GM19452 (cell line): ENCODE measurements around the gene PGK1.
"Not testable (repeated sequence)": the region's sequence is repeated elsewhere in the genome, so short reads cannot be mapped to it uniquely, and the experiment has no call there.

Experiments used
- ATAC-seq: cut with Tn5 transposase; IDR thresholded peaks from one replicate; pipeline ENCODE4 v1.9.1; 2021; ENCODE audit not compliant: unreplicated experiment

The PGK1 gene

DNA sequence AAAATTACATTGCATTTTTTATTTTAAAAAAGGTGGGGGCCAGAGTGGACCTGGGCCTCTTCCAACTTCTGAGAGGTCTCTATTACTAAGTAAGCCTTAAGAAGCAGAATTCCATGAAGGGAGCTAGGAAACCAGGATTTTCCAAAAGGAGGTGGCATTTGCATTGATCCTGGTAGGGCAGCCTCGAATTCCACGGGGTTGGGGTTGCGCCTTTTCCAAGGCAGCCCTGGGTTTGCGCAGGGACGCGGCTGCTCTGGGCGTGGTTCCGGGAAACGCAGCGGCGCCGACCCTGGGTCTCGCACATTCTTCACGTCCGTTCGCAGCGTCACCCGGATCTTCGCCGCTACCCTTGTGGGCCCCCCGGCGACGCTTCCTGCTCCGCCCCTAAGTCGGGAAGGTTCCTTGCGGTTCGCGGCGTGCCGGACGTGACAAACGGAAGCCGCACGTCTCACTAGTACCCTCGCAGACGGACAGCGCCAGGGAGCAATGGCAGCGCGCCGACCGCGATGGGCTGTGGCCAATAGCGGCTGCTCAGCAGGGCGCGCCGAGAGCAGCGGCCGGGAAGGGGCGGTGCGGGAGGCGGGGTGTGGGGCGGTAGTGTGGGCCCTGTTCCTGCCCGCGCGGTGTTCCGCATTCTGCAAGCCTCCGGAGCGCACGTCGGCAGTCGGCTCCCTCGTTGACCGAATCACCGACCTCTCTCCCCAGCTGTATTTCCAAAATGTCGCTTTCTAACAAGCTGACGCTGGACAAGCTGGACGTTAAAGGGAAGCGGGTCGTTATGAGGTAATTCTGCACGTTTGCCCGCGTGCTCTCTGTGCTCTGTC lies at the start of gene PGK1:
TSS of gene PGK1 (plus strand) at position 626 of the 824 bp plus-strand sequence. CDS start at position 719, 93 bp downstream.
- ATAC-seq, result peak; percentile 93

DNA sequence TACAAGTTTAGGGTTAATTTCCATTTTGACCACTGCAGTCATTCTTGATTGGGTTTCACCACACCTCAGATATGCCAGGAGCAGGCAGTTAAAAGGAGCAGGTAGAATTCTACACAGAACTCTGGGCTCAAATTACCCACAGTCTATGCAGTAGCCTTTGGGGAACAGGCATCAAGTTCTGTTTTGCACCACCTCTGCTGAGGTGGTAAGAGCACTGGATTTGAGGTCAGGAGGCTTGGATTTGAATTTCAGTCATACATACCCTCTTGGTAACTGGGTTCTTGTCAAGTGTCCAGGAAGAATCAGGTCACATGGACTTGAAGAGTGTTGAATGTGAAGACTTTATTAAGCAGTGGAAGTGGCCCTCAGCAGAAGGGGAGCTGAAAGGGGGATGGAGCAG lies 40.4 kb upstream of the PGK1 start:
- ATAC-seq, result no peak

DNA sequence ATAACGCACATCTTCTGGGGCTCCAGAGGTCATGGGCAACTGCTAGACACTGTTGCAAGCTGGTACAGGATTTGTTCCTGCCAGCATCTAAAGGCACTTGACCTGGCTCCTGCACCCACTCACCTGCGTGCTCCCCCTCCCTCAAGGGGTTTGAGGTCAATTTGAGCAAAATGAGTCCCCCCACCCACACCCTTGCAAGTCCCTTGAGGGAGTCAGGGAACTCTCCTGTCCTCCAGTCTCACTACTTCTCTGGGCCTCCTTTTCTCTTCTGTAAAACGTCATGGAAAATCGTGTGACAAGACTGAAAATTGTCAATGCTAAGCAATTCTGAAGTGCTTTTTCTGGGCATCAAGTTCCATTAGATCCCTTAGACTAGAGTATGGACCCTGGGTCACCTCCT lies 39.9 kb upstream of the PGK1 start:
- ATAC-seq, result no peak

DNA sequence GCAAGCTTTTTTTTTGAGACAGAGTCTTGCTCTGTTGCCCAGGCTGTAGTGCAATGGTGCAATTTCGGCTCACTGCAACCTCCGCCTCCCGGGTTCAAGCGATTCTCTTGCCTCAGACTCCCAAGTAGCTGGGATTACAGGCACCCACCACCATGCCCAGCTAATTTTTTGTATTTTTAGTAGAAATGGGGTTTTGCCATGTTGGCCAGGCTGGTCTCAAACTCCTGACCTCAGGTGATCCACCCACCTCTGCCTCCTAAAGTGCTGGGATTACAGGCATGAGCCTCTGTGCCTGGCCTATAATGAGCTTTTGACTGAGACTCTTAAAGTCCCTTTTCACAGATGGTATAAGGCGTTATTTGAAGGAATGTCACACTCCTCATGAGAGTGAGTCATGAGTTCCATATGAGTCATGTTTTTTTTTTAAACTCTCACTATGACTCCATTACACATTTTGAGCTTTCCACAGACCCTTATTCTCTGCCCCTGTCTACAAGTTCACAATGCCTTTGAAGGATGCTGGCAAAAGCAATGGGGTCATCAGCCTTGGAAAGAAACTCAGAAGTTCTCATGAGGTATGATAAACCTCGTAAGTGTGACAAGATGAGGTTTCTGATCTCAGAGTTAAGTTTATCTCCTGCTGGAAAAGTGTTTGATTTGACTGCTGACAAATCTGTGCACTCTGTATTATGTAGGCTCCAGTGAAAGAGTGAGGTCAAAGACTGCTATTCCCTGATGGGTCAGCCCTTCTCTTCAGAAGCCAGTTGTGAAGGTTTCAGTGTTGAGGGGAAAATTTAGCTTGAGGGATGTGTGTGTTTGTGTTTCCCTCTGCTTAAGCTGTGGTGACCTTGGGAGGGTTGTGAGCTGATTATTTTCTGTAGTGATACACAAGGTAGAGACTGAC lies 39.1 kb upstream of the PGK1 start:
- peak; percentile 70 for ATAC-seq

DNA sequence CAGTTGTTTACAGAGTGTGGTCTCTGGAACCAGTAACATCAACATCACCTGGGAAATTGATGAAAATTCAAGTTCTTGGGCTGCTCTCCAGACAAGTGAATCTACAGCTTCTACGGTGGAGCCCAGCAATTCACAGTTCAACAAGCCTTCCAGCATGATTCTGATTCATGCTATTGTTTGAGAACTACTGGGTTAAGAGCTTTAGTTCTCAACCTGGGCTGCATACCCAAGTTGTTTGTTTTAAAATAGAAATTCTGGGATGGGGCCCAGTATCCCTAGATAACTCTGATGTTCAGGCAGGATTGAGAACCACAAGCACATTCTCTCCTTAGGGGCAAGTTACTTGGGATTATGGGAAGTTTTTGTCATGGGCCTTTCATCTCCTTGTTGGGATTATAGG lies 37.9 kb upstream of the PGK1 start:
- no peak for ATAC-seq

- ATAC-seq, result no peak
These were observed 32.7 kb upstream of the PGK1 start for GRCh38 chrX:78071331-78071730.

GRCh38 chrX:78073147-78074077 lies 30.6 kb upstream of the PGK1 start:
- not testable (repeated sequence) for ATAC-seq

- ATAC-seq, result no peak
These were observed 30.0 kb upstream of the PGK1 start for GRCh38 chrX:78074088-78074487.

DNA sequence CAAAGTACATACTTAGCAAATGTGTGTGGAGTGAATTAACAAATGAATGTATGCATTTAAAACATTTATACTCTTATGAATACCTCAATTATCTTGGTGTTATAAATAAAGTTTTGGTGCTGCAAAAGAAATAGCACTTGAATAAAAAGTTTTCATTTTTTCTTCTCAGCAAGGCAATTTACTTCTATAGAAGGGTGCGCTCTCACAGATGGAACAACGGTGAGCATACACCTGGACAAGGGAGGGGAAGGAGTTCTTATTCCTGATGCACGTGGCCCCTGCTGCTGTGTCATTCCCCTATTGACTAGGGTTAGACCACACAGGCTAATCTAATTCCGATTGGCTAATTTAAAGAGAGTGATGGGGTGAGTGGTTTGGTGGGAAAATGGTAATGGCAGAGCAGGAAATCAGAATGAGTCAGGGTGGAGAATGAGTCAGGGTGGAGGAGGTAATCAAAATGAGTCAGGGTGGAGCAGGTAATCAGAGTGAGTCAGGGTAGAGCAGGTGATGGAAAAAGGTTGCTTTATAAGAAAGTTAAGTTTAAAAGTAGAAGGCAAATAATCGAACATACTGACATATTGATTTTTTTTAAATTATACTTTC lies 28.2 kb upstream of the PGK1 start:
- no peak for ATAC-seq

DNA sequence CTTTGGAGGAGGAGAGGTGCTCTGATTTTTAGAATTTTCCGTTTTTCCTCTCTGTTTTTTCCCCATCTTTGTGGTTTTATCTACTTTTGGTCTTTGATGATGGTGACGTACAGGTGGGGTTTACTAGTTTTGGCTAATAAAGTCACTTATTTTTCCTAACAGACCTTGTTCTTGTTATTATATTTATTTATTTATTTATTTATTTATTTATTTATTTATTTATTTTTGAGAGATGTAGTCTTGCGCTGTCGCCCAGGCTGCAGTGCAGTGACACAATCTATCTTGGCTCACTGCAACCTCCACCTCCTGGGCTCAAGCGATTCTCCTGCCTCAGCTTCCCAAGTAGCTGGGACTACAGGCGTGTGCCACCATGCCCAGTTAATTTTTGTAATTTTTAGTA lies 22.6 kb upstream of the PGK1 start:
- ATAC-seq, result not testable (repeated sequence)

GRCh38 chrX:78092296-78092695 lies 11.8 kb upstream of the PGK1 start:
- peak; percentile 77 for ATAC-seq

DNA sequence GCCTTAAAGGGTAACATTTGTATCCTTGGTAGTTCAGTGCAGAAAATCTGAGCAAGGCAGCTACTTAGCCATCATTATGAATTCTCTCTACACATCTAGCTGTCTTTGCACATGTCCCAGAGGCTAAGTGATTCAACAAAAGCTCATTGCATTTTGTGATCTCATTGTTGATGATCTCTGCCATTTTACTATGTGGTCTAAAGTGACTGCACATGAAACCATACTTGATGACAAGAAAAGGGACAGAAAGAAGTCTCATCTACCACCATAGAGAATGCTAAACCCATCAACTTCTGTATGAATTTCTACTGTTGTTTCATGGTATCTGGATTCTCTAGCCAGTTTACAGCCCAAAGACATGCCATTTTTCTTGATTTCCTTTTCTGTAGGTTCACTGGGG lies 5.9 kb upstream of the PGK1 start:
- ATAC-seq, result no peak

DNA sequence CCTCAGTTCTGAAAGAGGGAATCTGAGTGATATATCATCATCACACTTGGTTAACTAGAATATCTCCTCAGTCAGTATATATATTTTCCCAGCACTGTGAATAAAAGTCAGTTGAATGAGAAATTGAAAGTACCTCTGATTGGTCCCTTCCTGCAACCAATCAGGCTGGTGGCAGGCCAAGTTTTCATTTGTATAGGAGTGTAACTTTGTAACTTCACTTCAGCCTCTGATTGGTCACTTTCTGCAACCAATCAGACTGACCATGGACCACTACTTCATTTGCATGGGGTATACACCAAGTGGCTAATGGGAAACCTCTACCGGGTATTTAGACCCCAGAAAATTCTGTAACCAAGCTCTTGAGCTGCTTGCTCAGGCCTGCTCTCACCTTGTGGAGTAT lies 2.0 kb upstream of the PGK1 start:
- ATAC-seq, result no peak

DNA sequence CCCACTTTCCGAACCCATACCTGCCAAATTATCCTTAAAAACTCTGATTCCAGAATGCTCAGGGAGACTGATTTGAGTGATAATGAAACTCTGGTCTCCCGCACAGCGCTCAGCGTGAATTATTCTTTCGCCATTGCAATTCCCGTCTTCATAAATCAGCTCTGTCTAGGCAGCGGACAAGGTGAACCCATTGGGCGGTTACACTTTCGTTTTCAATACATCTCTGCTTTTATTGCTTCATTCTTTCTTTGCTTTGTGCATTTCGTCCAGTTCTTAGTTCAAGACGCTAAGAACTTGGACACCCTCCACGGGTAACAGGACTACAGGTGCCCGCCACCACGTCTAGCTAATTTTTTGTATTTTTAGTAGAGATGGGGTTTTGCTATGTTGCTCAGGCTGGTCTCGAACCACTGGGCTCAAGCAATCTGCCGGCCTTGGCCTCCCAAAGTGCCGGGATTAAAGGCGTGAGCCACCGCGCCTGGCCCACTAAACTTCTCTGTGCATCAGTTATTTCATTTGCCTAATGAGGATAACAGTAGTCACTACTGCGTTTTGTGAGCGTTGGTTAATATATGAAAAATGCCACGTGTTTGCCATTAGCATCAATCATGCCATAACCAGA lies 936 bp upstream of the PGK1 start:
- ATAC-seq, result no peak

DNA sequence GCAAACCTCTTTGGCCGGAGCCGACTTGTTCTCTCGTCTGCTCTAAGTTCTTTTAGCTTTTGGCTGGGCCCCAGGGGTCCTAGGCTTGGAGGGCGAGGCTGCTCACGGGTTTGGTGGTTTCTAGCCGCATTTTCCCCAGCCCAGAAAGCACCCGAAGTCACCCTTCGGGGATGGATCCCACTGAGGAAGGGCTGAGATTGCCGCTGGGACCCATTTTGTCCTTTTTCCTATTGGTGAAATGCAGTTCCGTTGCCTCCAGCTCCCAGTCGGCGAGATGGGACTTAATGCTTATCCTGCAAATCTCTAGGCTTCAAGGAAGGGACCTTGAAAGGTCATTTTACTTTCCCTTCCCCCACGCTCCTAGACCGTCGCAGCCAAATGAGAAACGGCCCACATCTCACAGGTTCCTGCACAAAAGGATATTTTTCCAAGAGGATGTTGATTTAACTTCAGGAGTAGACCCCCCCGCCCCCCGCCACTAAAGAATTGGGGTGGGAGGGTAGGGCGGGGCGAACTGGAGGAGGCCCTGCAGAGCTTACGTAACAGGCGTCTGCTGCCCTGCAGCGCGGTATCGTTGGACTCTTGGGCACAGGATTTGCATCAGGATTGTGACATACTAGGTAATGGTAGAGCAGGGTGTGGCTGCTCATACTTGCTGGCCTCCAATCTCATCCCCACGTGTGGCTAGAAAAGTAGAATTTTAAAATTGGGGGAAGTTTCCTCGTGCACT lies 564 bp downstream of the PGK1 start:
- no peak for ATAC-seq

GRCh38 chrX:78105944-78106650 lies 2.0 kb downstream of the PGK1 start:
- no peak for ATAC-seq

- no peak for ATAC-seq
These were observed 2.6 kb downstream of the PGK1 start for GRCh38 chrX:78106651-78106986.

DNA sequence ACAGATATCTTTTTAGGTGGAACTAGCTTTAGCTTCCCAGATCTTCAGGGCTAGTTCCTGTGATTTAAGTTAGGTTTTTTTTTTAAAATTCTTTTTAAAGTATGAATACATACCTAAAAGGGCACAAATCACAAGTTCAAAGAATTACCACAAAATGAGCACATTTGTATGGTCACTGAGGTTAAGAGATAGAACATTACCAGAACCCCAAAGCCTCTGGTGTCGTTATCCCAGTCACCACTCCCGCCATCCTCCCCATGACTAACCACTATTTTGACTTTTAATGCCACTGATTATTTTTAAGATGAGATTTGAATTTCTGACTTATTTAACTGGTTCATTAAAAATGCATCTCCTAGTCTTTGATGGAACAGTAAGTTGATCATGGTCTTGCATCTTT lies 5.4 kb downstream of the PGK1 start:
- ATAC-seq, result no peak
